HPDE6-E6E7 (cell line): ENCODE data around the gene ASF1B.
A peak's percentile ranks its signal among the peaks of the same experiment; 100 is the strongest.
"Not testable (repeated sequence)": the region's sequence is repeated elsewhere in the genome, so short reads cannot be mapped to it uniquely, and the experiment has no call there.

ENCODE experiments used
- DNase-seq: peaks from one replicate; pipeline ENCODE4 v3.0.0; 2011; ENCODE audit warnings: missing footprints; ENCODE audit errors: extremely low spot score

ASF1B gene

DNA sequence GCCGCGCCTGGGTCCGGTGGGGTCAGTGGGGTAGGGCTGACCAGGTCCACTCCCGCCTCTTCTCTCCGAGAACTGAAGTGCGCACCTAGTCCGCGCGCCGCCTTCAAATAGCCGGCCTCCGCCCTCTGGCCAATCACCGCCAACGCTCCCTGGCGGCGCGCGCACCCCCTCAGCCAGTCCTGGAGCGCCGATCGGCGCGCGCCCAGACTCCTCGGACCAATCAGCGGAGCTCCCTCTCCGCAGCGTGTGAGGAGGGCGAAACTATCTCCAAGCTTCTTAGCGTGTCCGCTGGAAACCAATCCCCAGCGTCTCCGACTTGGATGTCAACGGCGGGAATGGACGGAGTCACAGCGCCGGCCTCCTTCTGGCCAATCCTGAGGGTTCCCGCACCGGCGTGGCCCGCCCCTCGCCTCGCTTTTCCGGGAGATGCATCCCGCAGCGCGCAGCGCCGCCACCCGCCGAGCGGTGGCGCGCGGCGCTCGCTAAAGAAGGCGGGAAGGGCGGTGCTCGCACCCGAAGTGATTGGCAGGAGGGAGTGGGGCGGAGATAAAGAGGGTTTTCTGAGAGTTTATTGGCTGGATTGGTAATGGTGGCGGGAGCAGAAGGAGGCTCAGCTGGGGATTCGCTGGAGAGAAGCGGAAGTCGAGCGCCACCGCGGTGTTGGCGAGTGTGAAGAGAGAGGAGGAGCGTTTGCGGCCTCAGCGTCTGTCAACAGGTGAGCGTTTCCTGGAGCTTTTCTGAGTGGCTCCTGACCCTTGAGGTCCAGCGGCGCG, at the start of gene ASF1B:
TSS of gene ASF1B (minus strand) at position 81 of the 773 bp plus-strand sequence. CDS start 133 bp downstream, outside the sequence.
- DNase-seq: peak; percentile 99

DNA sequence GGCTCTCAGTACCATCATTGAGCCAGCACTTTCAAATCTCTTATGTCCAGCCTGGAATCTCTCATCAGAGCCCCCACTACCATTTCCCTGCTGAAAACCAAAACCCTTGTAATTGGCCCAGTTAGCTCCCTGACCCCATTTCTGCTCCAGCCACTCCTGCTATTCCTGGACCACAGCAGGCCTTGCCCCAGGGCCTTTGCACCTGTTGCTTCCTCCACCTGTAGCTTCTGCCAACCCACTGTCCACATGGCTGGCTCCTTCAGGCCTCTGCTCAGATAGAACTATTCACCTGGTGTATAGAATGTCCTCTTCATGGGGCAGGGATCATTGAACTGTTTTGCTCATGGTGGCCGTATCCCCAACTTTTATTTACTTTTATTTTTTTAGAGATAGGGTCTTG, 49.3 kb upstream of the ASF1B start:
- not testable (repeated sequence) for DNase-seq

DNA sequence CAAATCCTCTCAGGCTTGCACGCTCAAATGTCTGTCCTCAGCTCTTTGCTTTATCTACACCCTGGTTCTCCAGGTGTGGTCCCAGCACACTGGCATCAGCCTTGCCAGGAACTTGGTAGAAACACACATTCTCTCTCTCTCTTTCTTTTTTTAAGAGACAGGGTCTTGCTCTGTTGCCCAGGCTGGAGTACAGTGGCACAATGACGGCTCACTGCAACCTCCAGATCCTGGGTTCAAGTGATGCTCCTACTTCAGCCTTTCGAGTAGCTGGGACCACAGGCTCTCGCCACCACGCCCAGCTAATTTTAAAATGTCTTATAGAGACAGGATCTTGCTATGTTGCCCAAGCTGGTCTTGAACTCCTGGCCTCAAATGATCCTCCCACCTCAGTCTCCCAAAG, 48.8 kb upstream of the ASF1B start:
- no peak for DNase-seq

- DNase-seq: no peak
Measured at GRCh38 chr19:14183741-14184350, 47.5 kb upstream of the ASF1B start.

- no peak for DNase-seq
Measured at GRCh38 chr19:14182476-14182875, 46.1 kb upstream of the ASF1B start.

- DNase-seq: no peak
Measured at GRCh38 chr19:14181906-14182305, 45.5 kb upstream of the ASF1B start.

DNA sequence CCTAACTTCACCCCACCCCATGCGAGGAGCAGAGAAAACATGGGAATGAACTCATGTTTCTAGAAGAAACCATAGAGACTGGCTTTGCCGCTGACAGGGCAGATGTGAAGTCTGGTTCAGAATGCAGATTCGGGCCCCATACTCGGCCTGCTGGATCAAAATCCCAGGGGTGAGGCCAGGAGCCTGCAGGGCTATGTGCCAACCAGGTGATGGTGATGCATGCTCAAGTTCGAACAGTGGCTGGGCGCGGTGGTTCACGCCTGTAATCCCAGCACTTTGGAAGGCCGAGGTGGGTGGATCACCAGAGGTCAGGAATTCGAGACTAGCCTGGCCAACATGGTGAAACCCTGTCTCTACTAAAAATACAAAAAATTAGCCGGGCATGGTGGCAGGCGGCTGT, 44.8 kb upstream of the ASF1B start:
- not testable (repeated sequence) for DNase-seq

GRCh38 chr19:14177496-14178074, 41.2 kb upstream of the ASF1B start:
- no peak for DNase-seq

- DNase-seq: no peak
Measured at GRCh38 chr19:14175351-14175792, 39.0 kb upstream of the ASF1B start.

DNA sequence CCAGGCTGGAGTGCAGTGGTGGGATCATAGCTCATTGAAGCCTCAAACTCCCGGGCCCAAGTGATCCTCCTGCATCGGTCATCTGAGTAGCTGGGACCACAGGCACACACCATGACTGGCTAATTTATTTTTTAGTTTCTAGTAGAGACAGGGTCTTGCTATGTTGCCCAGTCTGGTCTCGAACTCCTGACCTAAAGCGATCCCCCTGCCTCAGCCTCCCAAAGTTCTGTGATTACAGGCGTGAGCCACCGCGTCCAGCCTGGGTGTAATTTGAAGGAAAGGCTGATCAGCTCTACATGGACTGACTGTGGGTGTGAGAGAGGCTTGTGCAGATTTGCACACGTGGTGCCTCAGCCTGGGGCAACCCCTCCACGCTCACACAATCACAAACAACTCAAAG, 38.5 kb upstream of the ASF1B start:
- no peak for DNase-seq

GRCh38 chr19:14168993-14169392, 32.6 kb upstream of the ASF1B start:
- DNase-seq: no peak

DNA sequence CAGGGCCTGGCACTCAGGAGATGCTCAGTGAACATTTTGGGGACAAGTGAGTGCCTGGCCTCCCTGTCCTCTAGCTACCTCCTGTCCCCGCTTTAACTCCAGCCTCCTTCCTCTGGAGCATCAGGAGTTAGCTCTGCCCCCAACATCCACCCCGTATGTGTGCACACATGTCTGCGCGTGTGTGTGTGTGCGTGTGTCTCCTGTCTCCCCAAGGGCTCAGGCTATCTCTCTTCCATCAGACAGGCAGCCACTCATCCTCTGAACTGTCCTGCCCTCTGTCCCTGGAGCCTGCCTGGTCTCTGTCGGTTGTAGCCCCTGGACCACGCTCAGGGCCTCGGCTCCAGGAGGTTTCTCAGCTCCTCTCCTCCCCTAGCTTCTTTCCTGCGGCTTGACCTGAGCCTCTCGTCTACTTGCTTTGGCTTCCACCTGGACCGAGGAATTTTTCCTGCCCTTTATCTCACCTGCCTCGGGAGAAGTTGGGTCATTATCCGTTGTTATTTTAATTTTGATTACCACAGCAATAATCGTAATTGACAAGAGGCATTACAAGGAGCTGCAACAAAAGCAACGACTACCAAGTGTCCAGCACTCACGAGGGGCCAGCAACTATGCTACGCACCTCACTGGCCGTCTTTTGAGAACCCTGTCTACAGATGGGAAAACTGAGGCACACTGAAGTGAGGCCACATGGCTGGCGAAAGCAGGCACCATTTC, 32.0 kb upstream of the ASF1B start:
- no peak for DNase-seq

DNA sequence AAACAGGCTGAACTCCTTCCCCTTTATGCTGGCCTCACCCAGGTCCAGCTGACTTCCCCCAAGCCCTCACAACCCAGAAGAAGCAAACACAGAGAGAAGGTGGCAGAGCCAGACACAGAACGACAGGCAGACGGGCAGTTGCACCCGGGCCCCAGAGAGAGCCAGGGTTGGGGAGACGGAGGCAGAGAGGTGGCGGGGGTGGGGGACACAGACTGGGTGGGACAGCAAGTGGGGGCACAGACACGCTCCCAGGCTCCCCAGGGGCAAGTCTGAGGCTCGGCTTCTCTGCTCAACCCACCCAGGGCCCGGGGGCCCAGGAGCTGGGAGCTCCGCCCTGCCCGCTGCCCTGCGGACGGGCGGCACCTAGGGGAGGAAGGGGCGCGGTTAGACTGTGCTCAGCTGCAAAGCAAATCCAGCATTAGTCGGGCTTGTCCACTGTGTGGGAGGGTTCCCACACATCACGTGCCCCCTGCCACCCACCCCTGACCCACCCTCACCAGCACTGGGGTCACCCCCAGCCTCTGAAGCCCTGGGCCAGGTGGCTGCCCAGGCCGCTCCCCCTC, 31.3 kb upstream of the ASF1B start:
- DNase-seq: no peak

DNA sequence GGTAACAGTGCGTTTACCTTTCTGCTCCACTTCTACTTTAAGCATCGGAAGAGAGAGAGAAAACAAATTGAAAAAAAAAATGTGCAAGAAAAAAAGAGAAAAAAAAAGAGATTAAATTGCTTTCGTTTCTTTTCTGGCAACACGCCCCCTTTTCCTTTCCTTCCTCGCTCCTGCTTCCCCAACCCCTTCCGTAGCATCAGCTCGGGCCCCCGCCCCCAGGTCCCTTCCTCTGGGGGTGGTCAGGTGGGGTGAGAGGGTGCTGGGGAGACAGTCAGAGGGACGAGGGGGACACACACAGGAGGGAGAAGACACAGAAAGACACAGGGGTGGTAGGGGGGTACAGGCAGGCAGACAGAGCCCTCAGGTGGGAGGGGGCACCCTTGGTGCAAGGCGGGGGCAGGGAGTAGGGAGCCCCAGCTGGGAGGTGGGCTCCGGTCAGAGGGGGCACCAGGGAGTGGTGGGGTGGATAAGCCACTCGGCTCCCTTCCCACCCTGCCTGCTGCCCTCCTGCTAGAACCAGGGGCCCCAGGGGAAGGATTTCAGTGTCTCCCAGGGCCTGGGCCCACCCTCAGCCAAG, 30.7 kb upstream of the ASF1B start:
- no peak for DNase-seq

DNA sequence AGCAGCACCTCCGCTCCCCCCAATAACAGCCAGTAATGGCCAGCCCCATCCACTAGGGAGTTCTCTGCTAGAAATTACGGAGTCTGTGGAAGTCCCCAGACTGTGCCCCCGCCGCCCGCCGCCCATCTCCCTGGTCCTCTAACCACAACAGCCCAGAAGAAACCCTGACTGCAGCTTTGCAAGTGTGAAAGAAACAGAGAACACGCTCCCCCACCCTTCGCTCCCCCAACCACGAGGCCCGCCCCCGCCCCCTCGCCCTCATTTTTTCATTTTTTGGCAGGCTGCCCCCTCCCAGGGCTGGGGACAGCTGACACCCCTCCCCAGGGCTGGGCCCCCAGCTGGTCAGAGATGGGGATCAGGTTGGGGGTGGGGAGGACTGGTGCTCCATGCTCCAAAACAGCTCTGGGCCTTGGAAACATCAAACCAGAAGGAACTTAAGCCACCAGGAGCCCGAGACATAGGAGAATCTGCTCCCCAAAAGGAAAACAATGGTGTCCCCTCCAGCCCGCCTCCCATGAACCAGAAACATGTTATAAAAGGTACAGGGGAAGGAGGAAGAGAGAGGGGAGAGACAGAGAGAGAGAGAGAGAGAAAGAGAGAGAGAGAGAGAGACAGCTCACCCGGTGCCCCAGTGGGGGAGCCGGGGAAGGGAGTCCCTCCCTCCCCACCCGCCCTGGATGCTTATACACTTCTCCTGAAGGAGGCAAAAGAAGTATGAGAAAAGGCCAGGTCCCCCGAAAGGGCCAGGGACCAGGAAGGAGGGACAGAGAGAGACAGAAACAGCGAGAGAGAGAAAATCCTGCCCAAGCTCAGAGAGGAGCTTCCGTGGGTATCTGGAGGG, 29.8 kb upstream of the ASF1B start:
- DNase-seq: no peak

DNA sequence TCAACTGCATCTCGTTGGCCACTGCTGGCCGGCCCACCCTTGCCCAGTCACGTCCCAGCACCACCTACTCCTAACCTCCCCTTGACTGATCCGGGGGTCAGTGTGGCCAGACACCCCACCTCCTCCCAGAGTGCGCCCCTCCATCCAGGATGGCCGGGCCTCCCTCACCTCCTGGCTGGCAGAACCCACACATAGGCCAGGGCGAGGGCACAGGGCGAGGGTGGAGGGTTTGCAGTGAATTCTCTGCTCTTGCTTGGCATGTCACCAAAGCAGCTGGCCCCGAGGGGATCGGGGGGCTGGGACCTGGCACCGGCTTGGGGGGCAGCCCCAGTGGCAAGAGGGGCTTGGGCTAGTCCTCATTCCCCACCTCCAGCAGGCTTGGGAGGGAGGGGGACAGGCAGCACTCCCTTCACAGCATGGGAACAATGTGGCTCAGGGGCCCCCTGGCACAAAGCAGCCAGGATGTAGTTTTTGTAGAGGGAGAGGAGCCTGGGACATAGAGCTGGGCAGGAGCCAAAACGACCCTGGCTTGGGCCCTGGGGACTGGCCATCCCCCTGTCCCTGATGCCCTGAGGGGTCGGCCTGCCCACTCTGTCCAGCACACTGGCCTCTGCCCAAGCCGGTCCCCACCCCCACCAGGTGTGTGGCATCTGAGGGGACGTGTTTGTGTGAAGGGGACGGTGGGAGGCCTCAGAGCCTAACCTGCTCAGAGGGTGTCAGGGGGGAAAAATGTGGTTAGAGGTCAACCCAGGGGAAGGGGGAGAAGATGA, 28.5 kb upstream of the ASF1B start:
- DNase-seq: no peak

- DNase-seq: no peak
Measured at GRCh38 chr19:14164082-14164481, 27.7 kb upstream of the ASF1B start.

- DNase-seq: no peak
Measured at GRCh38 chr19:14162871-14163297, 26.5 kb upstream of the ASF1B start.

DNA sequence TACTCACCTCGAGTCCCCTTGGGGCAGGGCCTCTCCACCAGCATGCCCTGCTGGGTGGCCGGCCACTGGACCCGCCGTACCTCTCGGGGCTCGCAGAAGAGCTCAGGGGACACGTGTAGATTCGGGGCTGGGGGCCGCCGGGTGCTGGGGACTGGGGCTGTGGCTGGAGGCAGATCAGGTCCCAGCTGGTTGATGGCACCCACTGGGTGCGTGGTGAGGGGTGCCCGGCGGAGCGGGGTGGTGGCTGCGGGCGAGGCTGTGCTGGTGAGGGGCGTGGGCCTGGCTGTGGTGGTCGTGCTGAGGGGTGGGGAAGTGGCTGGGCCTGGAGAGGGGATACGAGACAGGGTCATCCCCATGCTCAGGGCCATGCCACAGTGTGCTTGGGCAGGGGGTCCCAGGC, 24.9 kb upstream of the ASF1B start:
- DNase-seq: no peak
